HL-60 (cell line): ENCODE results near the gene ALPG.
"Not testable (repeated sequence)": the region's sequence is repeated elsewhere in the genome, so short reads cannot be mapped to it uniquely, and the experiment has no call there.

Experiments
- DNase-seq, 2 experiments: peaks; one replicate each; pipeline ENCODE4 v3.0.0-alpha.2; 2010 to 2020; ENCODE audit warnings: low read depth in 1 of 2, low spot score in 1 of 2
- H3K27ac ChIP-seq: fragments of 250-450 bp; sonication (Bioruptor Pico); replicated peaks from 2 replicates; pipeline ENCODE4 v1.5.1; 2020; ENCODE audit warnings: mild to moderate bottlenecking, moderate library complexity
- H3K27me3 ChIP-seq: fragments of 250-450 bp; sonication (Bioruptor Pico); 2 replicates; pipeline ENCODE4 v1.5.1; 2021; ENCODE audit warnings: mild to moderate bottlenecking, moderate library complexity; ENCODE audit not compliant: insufficient read depth, poor library complexity, severe bottlenecking
- H3K4me3 ChIP-seq: replicated peaks from 2 replicates; pipeline ENCODE4 v1.5.1; 2011; ENCODE audit warnings: mild to moderate bottlenecking, control low read depth, low read length; ENCODE audit not compliant: insufficient read depth
- GABPA ChIP-seq: IDR thresholded peaks from 2 replicates; pipeline ENCODE4 v1.6.1; 2012; ENCODE audit warnings: low read depth
- POLR2AphosphoS5 ChIP-seq: IDR thresholded peaks from 2 replicates; pipeline ENCODE4 v1.6.1; 2012; ENCODE audit warnings: low read depth
- SPI1 ChIP-seq: IDR thresholded peaks from 2 replicates; pipeline ENCODE4 v1.6.1; 2012; ENCODE audit warnings: low read depth, mild to moderate bottlenecking, borderline replicate concordance
- TF ChIP-seq, protein P1 (sequence below): IDR thresholded peaks from 2 replicates; pipeline ENCODE4 v1.6.1; 2012; ENCODE audit warnings: low read depth; ENCODE audit not compliant: insufficient replicate concordance
- TF ChIP-seq, protein P2 (sequence below): IDR thresholded peaks from one replicate; pipeline ENCODE4 v1.5.1; 2011; ENCODE audit warnings: low read length, control low read depth, inconsistent platforms; ENCODE audit not compliant: insufficient read depth

ALPG gene

DNA sequence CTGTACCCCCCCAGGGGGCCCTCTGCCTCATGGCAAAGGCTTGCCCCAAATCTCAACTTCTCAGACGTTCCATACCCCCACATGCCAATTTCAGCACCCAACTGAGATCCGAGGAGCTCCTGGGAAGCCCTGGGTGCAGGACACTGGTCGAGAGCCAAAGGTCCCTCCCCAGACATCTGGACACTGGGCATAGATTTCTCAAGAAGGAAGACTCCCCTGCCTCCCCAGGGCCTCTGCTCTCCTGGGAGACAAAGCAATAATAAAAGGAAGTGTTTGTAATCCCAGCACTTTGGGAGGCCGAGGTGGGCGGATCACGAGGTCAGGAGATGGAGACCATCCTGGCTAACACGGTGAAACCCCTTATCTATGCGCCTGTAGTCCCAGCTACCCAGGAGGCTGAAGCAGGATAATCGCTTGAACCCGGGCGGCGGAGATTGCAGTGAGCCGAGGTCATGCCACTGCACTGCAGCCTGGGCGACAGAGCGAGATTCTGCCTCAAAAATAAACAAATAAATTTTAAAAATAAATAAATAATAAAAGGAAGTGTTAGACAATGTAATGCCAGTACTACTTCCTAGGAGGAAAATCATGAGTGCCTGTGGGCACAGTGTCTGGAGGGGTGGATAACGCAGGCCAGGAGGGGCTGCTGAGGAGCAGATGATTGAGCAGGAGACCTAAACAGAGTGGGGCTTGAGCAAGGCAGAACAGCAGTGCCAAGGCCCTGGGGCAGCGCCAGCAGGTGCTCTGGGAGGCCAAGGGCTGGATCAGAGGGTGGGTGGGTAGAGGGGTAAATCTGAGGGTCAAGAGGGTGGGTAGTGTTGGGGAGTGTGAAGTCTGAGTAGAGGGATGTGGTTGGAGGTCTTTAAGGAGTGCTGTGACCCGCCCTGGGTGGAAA, 24.1 kb upstream of the ALPG start:
- no peak for DNase-seq
- Histone ChIP-seq H3K4me3 (no peak overlapping the region), H3K27ac (no peak overlapping the region), H3K27me3 (no peaks in the 10 kb centered on the region)
- TF ChIP-seq, protein P1, sequence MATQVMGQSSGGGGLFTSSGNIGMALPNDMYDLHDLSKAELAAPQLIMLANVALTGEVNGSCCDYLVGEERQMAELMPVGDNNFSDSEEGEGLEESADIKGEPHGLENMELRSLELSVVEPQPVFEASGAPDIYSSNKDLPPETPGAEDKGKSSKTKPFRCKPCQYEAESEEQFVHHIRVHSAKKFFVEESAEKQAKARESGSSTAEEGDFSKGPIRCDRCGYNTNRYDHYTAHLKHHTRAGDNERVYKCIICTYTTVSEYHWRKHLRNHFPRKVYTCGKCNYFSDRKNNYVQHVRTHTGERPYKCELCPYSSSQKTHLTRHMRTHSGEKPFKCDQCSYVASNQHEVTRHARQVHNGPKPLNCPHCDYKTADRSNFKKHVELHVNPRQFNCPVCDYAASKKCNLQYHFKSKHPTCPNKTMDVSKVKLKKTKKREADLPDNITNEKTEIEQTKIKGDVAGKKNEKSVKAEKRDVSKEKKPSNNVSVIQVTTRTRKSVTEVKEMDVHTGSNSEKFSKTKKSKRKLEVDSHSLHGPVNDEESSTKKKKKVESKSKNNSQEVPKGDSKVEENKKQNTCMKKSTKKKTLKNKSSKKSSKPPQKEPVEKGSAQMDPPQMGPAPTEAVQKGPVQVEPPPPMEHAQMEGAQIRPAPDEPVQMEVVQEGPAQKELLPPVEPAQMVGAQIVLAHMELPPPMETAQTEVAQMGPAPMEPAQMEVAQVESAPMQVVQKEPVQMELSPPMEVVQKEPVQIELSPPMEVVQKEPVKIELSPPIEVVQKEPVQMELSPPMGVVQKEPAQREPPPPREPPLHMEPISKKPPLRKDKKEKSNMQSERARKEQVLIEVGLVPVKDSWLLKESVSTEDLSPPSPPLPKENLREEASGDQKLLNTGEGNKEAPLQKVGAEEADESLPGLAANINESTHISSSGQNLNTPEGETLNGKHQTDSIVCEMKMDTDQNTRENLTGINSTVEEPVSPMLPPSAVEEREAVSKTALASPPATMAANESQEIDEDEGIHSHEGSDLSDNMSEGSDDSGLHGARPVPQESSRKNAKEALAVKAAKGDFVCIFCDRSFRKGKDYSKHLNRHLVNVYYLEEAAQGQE, result no peak
- TF ChIP-seq POLR2AphosphoS5 (no peak), GABPA (no peak), SPI1 (no peak)
- TF ChIP-seq, protein P2, sequence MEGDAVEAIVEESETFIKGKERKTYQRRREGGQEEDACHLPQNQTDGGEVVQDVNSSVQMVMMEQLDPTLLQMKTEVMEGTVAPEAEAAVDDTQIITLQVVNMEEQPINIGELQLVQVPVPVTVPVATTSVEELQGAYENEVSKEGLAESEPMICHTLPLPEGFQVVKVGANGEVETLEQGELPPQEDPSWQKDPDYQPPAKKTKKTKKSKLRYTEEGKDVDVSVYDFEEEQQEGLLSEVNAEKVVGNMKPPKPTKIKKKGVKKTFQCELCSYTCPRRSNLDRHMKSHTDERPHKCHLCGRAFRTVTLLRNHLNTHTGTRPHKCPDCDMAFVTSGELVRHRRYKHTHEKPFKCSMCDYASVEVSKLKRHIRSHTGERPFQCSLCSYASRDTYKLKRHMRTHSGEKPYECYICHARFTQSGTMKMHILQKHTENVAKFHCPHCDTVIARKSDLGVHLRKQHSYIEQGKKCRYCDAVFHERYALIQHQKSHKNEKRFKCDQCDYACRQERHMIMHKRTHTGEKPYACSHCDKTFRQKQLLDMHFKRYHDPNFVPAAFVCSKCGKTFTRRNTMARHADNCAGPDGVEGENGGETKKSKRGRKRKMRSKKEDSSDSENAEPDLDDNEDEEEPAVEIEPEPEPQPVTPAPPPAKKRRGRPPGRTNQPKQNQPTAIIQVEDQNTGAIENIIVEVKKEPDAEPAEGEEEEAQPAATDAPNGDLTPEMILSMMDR, result no peak

DNA sequence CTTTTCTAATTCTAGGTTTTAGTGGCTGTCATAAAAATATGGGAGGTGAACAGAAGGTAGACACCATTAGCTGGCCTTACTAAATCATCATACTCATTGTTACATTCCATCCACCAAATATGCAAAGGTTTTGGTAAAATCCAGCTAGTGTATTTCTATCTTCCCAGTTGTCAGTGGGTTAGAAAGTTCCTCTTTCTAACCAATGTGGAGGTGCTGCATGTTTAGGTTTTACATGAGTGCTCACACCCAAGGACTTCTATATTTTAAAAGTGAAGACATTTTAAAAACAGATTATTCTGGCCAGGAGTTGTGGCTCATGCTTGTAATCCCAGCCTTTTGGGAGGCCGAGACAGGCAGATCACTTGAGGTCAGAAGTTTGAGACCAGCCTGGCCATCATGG, 22.2 kb upstream of the ALPG start:
- H3K27me3 ChIP-seq, result no peaks in the 10 kb centered on the region
- no peak overlapping the region for H3K27ac ChIP-seq
- TF ChIP-seq, protein P1, result no peak
- TF ChIP-seq, protein P2, result no peak
- TF ChIP-seq GABPA (no peak), POLR2AphosphoS5 (no peak), SPI1 (no peak)
- no peak for DNase-seq
- no peak overlapping the region for H3K4me3 ChIP-seq

DNA sequence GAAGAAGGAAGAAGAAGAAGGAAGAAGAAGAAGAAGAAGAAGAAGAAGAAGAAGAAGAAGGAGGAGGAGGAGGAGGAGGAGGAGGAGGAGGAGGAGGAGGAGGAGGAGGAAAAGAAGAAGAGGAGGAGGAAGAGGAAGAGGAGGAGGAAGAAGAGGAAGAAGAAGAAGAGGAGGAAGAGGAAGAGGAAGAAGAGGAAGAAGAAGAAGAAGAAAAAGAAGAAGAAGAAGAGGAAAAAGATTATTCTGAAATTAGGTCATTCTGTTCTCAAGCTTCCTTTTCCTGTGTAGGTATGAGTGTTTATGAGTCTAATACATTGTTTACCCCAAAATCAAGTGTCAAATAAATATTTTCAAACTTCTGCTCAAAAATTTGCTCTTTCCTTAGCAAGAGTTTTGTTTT, 21.6 kb upstream of the ALPG start:
- not testable (repeated sequence) for H3K4me3 ChIP-seq, DNase-seq, H3K27ac ChIP-seq, H3K27me3 ChIP-seq

DNA sequence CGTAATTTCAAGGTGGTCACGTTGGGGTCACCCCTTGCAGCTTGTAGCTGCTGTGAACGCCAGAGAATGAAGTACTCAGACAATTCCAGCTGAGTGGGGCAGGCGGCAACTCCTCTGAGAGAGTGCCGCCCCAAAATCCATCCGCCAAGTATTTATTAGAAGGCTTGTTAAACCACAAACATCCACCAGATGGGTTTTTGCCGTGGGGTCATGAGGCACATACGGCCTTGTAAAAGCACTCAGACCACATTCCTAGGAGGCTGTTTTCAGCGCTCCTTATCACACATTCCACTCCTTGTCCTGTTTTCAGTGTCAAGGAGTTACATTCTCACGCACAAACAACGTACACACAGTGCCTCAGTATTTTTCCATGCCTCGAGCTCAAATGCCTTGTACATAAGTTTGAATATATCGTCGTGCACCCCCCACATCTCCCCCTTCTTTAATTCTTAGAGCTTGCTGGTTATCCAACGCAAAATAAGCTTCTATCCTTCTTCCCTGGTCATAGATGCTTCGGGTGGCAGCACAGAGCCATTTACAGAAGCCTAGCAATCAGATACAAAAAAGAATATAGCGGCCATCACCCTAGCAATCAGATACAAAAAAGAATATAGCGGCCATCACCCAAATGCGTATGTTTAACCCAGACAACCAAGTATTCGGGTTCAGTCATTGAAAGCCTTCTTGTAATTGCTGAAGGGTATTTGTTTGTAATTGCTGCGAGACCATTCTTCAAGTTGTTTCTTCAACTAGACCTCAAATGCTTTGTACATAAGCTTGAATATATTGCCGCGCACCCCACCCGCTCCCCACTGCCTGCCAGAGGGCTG, 20.8 kb upstream of the ALPG start:
- no peak for DNase-seq
- TF ChIP-seq, protein P2, result no peak
- TF ChIP-seq GABPA (no peak), POLR2AphosphoS5 (no peak), SPI1 (no peak)
- TF ChIP-seq, protein P1, result no peak
- Histone ChIP-seq H3K27ac (no peak overlapping the region), H3K4me3 (no peak overlapping the region), H3K27me3 (peaks cover 5% of the 10 kb centered on the region)
